GM19035 (cell line): ENCODE measurements around the gene TOMM40.
"Not testable (repeated sequence)": the region's sequence is repeated elsewhere in the genome, so short reads cannot be mapped to it uniquely, and the experiment has no call there.

ENCODE experiments used
- ATAC-seq: cut with Tn5 transposase; IDR thresholded peaks from one replicate; pipeline ENCODE4 v1.9.1; 2021; ENCODE audit not compliant: unreplicated experiment

Gene TOMM40

DNA sequence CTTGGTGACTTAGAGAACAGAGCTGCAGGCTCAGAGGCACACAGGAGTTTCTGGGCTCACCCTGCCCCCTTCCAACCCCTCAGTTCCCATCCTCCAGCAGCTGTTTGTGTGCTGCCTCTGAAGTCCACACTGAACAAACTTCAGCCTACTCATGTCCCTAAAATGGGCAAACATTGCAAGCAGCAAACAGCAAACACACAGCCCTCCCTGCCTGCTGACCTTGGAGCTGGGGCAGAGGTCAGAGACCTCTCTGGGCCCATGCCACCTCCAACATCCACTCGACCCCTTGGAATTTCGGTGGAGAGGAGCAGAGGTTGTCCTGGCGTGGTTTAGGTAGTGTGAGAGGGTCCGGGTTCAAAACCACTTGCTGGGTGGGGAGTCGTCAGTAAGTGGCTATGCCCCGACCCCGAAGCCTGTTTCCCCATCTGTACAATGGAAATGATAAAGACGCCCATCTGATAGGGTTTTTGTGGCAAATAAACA is 33.2 kb downstream of the TOMM40 start:
- ATAC-seq: no peak

DNA sequence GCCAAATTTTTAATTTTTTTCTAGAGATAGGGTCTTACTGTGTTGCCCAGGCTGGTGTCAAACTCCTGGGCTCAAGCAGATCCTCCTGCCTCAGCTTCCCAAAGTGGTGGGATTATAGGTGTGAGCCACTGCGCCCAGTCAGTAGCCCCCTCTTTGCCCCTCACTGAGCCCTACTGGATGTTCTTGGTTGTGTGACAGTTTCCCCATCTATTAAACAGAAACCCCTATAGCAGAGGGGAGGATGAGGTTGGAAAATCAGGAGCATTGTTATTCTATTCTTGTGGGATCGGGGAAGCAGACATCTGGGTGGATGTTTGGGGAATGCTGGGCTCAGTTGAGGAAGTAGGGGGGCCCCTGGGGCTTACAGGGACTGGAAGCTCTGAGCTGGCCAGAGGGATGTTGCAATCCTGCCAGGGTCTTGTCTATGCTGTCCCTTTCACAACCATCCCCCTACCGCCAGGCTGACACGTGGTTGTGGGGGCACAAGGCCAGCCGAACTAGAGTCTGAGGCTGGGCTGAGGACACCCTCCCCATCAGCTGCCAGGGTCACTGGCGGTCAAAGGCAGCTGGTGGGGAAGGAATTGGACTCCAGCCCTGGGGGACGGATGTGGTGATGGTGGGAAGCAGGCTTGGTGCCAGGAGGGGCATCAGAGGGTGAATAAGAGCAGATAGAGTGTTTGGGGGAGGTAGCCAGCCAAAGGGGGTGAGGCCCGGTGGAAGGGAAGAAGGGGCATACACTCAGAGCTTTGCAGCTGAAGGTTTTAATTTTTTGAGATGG is 34.2 kb downstream of the TOMM40 start:
- ATAC-seq: no peak

DNA sequence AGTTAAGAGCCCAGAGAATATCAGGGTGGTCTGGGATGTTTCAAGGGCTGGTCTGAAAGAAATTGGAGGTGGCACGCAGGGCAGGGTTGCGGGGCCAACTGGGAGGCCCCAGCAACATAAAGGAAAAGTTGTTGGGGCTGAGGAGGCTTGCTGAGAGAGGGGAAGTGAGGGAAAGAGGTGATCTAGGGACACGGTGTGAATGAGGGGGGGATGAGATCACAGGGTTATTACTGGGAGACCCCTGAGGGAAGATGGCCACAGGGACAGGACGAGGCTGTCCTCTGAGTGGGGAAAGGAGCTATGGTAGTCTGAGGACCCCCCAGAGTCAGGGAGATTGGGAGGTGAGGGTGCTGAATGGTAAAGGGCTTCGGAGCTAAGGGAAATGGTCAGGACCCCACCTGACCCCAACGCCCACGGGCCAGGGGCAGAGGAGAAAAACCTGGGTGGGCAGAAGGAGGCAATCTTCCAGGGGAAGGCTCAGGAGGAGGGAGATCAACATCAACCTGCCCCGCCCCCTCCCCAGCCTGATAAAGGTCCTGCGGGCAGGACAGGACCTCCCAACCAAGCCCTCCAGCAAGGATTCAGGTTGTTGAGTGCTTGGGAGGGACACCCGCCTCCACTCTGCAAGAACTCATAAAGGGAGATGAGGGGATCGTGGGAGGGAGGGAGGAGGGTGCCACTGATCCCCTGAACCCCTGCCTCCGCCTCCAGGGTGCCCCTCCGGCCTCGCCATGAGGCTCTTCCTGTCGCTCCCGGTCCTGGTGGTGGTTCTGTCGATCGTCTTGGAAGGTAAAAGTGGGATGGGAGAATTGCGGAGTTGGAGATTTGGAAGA is 35.4 kb downstream of the TOMM40 start:
- ATAC-seq: not testable (repeated sequence)

DNA sequence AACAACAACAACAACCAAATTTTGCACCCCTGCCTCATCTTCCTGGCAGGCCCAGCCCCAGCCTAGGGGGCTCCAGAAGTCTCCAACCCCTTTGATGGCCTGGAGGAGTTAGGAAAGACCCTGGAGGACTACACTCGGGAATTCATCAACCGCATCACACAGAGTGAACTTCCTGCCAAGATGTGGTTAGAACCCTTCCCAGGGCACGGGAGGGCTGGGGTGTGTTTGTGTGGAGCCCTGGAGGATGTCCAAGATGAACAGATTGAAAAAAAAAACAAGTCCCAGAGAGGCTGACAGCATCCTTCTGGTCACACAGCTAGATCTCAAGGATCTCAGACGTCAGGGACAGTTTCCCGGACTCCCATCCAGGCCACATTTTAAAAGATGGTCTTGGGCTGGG is 36.7 kb downstream of the TOMM40 start:
- ATAC-seq: no peak

DNA sequence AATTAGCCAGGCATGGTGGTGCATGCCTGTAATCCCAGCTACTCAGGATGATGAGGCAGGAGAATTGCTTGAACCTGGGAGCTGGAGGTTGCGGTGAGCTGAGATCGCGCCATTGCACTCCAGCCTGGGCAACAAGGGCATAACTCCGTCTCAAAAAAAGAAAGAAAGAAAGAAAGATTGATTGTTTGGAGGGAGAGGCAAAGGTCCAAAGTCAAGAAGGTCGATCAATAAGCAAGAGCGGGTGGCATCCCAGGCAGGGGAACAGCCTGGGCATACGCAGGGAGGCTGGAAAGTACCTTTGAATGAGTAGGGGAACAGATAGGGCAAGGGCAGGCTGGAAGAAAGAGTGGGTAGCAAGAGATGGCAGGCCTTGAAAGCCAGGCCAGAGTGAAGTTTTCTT is 39.0 kb downstream of the TOMM40 start:
- ATAC-seq: no peak

DNA sequence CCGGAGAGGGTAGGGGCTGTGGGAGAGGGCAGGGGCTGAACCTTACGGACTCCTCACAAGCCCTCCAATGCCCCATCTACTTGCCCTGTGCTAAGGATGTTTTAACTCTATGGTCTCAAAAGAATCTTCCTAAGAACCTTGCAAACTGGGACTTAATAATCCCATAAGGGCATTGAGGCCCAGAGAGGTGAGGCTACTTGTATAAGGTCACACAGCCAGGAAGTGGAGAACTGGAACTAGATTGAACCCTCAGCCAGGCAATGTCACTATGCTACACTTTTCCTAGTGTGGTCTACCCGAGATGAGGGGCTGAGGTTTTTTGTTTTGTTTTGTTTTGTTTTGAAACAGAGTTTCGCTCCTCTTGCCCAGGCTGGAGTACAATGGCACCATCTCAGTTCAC is 40.5 kb downstream of the TOMM40 start:
- ATAC-seq: no peak

DNA sequence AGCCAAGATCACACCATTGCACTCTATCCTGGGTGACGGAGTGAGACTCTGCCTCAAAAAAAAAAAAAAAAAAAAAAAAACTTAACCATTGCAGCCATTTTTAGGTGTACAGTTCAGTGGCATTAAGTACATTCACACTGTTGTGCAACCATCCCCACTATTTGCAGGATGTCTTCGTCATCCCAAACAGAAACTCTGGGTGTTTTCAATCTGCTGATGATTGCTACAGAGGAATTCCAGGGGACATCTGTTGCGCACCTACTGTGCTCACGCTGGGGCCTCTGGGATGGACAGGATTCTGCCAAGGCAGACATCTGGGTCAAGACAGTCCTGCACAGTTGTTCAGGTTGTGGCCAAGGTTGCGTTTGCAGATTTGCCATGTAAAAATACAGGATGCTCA is 48.6 kb downstream of the TOMM40 start:
- no peak for ATAC-seq

DNA sequence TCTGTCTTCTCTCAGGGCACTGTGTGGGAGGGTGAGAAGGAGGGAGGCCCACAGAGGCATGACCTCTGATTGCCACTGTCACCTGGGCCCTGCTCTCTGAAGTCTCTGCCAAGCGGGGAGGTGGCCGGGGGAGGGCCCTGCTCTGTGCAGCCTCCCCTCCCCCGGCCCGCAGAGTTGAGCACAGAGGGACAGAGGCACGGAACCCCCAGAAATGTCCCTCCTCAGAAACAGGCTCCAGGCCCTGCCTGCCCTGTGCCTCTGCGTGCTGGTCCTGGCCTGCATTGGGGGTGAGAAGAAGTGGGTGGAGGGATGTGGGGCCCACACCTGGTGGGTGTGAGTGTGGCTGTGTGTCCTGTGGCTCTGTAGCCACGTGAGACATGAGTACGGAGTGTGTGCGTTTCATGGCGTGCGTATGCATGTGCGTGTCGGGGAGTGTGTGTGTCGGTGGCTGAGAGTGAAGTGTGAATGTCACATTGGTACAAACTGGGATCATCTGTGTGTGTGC is 51.1 kb downstream of the TOMM40 start, which contains the start of gene APOC4:
Gene APOC4, plus strand, starts transcription at position 171 of the 505 bp plus-strand sequence. Its CDS starts 41 bp downstream, at position 212.
- no peak for ATAC-seq

DNA sequence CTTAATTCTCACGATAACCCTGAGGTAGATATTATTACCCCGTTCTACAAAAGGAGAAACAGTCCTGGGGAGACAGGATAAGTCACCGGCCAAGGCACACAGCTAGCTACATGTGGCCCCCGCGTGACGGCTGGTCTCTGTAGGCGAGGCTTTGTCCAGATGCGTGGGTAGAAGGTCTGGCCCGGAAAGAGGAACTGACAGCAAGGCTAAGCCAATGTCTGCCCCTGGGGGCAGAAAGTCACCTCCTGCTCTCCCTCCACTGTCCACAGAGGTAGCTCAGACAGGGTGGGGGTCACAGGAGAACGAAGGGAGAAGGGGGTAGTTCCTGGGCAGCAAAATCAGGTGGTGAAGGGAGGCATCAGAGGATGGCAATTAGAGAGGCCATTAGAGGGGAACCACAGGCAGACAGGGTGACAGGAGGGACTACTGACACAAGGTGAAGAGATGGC is 52.8 kb downstream of the TOMM40 start:
- no peak for ATAC-seq

DNA sequence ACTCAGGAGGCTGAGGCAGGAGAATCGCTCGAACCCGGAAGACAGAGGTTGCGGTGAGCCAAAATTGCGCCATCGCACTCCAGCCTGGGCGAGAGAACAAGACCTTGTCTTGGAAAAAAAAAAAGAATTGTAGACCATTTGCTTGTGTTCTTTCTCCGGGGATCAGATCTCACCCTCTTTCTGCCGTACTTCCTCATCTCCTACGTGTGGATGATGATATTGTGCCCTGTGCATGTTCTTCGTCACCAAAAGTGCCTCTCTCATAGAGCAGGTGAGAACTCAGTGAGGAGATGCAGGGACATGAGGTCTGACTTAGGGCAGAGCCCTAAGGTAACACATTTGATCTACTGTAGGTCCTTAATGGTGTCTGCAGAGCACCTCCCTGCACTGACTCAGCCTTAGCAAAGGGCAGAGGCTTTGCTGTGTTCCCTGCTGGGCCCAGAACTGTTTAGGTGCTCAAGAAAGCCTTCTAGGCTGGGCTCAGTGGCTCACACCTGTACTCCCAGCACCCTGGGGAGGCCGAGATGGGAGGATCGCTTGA is 56.1 kb downstream of the TOMM40 start:
- ATAC-seq: no peak

DNA sequence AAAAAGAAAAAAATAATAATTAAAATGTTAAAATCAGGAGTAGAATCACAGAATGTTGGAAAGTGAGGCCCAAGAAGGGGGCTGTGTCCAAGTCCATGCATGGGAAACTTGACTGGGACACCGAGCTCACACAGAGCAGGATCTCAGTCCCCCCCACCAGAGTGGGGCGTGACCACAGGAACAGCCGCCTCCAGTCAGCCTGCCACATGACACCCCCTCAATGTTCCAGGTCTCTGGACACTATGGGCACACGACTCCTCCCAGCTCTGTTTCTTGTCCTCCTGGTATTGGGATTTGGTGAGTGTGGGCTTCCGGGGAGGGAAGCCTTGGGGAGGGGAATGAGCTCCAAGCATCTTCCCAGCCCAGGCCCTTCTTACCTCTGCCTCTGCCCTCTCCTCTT is 57.2 kb downstream of the TOMM40 start:
- no peak for ATAC-seq

DNA sequence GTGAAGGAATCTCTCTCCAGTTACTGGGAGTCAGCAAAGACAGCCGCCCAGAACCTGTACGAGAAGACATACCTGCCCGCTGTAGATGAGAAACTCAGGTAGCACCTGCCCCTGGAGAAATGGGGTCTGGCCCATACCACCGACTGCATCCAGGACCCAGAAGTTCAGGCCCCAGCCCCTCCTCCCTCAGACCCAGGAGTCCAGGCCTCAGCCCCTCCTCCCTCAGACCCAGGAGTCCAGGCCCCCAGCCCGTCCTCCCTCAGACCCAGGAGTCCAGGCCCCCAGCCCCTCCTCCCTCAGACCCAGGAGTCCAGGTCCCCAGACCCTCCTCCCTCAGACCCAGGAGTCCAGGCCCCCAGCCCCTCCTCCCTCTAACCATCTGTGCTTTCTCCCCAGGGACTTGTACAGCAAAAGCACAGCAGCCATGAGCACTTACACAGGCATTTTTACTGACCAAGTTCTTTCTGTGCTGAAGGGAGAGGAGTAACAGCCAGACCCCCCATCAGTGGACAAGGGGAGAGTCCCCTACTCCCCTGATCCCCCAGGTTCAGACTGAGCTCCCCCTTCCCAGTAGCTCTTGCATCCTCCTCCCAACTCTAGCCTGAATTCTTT is 57.8 kb downstream of the TOMM40 start:
- no peak for ATAC-seq

DNA sequence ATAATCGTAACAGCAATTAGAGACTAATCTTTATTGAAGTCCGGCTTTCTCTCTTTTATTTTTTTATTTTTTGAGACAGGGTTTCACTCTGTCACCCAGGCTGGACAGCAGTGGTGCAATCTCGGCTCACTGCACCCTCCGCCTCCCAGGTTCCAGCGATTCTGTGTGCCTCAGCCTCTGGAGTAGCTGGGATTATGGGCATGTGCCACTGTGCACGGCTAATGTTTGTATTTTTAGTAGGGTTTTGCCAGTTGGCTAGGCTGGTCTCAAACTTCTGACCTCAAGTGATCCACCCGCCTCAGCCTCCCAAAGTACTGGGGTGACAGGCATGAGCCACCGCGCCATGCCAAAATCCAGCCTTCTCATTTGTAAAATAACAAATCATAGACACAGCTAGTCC is 58.5 kb downstream of the TOMM40 start:
- ATAC-seq: no peak

DNA sequence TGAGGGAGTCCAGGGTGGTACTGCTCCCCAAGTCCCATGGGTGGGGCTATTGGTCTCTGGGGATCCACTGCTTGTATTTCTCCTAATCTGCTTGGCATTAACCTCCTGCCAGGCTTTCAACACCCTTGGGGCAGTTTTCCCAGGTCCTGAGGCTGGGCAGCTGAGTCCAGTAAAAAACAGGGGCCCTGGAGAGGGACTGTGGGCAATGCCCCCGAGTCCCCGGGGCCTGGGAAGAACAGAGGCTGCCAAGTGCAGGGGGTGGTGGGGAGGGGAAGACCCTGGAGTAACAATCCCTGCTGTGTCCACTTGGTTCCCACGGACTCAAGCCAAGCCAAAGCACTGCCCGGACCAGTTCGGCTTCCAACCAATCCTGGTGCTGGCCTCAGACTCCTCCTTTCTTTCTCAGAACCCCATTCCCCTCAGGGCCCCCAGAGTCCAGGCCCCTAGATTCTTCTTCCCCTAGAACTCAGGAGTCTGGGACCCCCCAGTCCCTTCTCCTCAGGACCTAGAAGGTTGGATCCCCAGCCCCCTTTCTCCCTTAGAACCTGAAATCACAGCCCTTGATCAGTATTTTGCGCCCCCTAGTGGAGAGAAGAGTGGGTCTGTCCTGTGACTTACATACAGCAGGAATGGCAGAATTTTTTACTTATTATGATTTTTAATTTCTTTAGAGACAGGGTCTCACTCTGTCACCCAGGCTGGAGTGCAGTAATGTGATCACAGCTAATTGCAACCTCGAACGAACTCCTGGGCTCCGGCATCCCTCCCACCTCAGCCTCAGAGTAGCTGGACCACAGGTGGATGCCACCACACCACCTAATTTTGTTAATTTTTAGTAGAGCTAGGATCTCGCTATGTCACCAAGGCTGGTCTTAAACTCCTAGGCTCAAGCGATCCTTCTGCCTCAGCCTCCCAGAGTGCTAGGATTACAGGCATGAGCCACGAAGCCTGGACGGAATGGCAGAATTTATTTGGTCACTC is 60.4 kb downstream of the TOMM40 start:
- no peak for ATAC-seq
